RWPE1 (cell line): ENCODE measurements around the gene LYSMD2.
"Not testable (repeated sequence)": the region's sequence is repeated elsewhere in the genome, so short reads cannot be mapped to it uniquely, and the experiment has no call there.

Experiments used
- CTCF ChIA-PET: fragments of 350-600 bp; sonication (Branson Sonifier 250); formaldehyde crosslinking; extraction: SDS; loops from one replicate; lab custom pipeline; 2021; lab: Yijun Ruan, JAX
- POLR2A ChIA-PET: fragments of 400-600 bp; formaldehyde crosslinking; extraction: SDS; loops from one replicate; lab custom pipeline; 2020; ENCODE audit warnings: antibody characterized with exemption; ENCODE audit not compliant: low non-redundant PET; lab: Yijun Ruan, JAX
- DNase-seq: peaks from one replicate; pipeline ENCODE4 v3.0.0; 2012; ENCODE audit warnings: low spot score
- H3K27ac ChIP-seq: fragments of 450-650 bp; 2 replicates; pipeline ENCODE4 v1.5.1; 2017
- CTCF ChIP-seq: fragments of 450-650 bp; conservative IDR thresholded peaks from 2 replicates; pipeline ENCODE4 v1.5.1; 2017; ENCODE audit warnings: low read depth, mild to moderate bottlenecking

The LYSMD2 gene, protein sequence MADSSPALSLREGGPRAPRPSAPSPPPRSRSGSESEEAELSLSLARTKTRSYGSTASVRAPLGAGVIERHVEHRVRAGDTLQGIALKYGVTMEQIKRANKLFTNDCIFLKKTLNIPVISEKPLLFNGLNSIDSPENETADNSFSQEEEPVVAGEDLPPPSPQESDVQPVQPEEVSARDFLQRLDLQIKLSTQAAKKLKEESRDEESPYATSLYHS

GRCh38 chr15:51737522-51738305 is at the start of gene LYSMD2:
Gene LYSMD2, minus strand, starts transcription at chr15:51737655. Its CDS starts 33 bp downstream, at chr15:51737622.
- no peak for TF ChIP-seq CTCF
- POLR2A ChIA-PET = no interaction called here
- DNase-seq = peak; percentile 44
- peak within 1 kb of the TSS; percentile 63 for H3K27ac ChIP-seq
- CTCF ChIA-PET = interaction anchor here (0.6 to 1.1 kb wide), 2 partner anchors 35 to 39 kb away, joined by 3 to 13 read pairs; no protein-coding TSS in a partner anchor

DNA sequence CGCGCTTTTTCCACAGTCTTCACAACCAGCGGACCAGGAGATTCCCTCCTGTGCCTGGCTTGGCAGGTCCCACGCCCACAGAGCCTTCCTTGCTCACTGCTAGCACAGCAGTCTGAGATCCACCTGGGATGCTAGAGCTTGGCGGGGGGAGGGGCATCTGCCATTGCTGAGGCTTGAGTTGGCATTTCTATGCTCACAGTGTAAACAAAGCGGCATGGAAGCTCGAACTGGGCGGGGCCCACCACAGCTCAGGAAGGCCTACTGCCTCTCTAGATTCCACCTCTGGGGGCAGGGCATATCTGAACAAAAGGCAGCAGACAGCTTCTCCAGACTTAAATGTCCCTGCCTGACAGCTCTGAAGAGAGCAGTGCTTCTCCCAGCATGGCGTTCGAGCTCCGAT is 49.7 kb upstream of the LYSMD2 start:
- CTCF ChIA-PET = not testable (repeated sequence)

GRCh38 chr15:51783967-51784366 is 46.5 kb upstream of the LYSMD2 start:
- no peak for TF ChIP-seq CTCF
- CTCF ChIA-PET = interaction anchor here (1.3 kb wide), 1 partner anchor 18 kb away, joined by 4 read pairs; no protein-coding TSS in a partner anchor
- DNase-seq = no peak
- no peak overlapping the region for H3K27ac ChIP-seq
- POLR2A ChIA-PET = no interaction called here

More for the DNA sequence above, 49.7 kb upstream of the LYSMD2 start:
- POLR2A ChIA-PET, H3K27ac ChIP-seq: not testable (repeated sequence)
- peak; percentile 17 for DNase-seq

- ChIA-PET CTCF (interaction anchor here (0.6 kb wide), 1 partner anchor 48 kb away, joined by 3 read pairs; no protein-coding TSS in a partner anchor), POLR2A (no interaction called here)
- TF ChIP-seq CTCF = peak; percentile 25; the same call in 1 of the 2 replicates
- no peak overlapping the region for H3K27ac ChIP-seq
- peak; percentile 52 for DNase-seq
Measured at GRCh38 chr15:51782357-51782896, 45.0 kb upstream of the LYSMD2 start.

GRCh38 chr15:51781506-51781905 is 44.1 kb upstream of the LYSMD2 start:
- CTCF ChIA-PET = no interaction called here
- TF ChIP-seq CTCF = no peak
- POLR2A ChIA-PET = no interaction called here
- DNase-seq = no peak
- H3K27ac ChIP-seq = no peak overlapping the region

DNA sequence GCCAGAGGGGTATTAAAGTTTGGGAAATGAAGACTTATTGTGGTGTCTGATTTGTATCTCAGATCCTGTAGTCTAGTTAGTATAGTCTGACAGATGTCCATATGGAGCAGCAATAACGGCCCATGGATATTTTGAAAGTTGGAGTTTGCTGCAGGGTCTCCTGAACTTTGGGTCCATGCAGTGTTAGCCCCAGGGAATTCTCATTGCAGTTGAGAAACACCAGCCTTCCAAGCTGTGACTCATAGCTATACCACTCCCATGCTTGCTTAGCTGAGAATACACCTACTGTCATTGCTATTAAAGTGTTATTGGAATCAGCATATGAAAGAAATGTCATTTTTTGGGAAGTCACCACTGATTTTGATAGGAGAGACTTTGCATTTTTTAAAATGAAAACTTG is 43.2 kb upstream of the LYSMD2 start:
- H3K27ac ChIP-seq = no peak overlapping the region
- ChIA-PET CTCF (interaction anchor here (1.0 kb wide), 1 partner anchor 131 kb away, joined by 5 read pairs; no protein-coding TSS in a partner anchor), POLR2A (no interaction called here)
- DNase-seq = peak; percentile 55
- TF ChIP-seq CTCF = no peak
